ENCODE results near the gene NINJ1.

NINJ1 gene

GRCh38 chr9:93099551-93100275 is 34.3 kb downstream of the NINJ1 start:
- DNase-seq, result no peak

GRCh38 chr9:93098236-93098946 is 35.7 kb downstream of the NINJ1 start:
- no peak for DNase-seq

- no peak for DNase-seq
Observed at GRCh38 chr9:93097511-93098201, 36.4 kb downstream of the NINJ1 start.

GRCh38 chr9:93096811-93097382 is 37.2 kb downstream of the NINJ1 start:
- DNase-seq, result no peak

GRCh38 chr9:93096131-93096802 is 37.8 kb downstream of the NINJ1 start, which contains the start of gene CARD19:
CARD19 (plus strand) TSS chr9:93096217; CDS start chr9:93096346, 129 bp downstream.
- peak; percentile 62 for DNase-seq

GRCh38 chr9:93095205-93096130 is 38.6 kb downstream of the NINJ1 start:
- DNase-seq, result peak; percentile 99

- DNase-seq, result peak; percentile 71
Observed at GRCh38 chr9:93094658-93095204, 39.3 kb downstream of the NINJ1 start.

GRCh38 chr9:93093877-93094657 is 40.0 kb downstream of the NINJ1 start:
- DNase-seq, result no peak

GRCh38 chr9:93093127-93093876 is 40.7 kb downstream of the NINJ1 start:
- peak; percentile 63 for DNase-seq

- no peak for DNase-seq
Observed at GRCh38 chr9:93092251-93092991, 41.6 kb downstream of the NINJ1 start.

GRCh38 chr9:93091453-93092081 is 42.5 kb downstream of the NINJ1 start:
- DNase-seq, result peak; percentile 41

GRCh38 chr9:93091056-93091452 is 43.0 kb downstream of the NINJ1 start:
- no peak for DNase-seq

- no peak for DNase-seq
Observed at GRCh38 chr9:93090091-93090655, 43.9 kb downstream of the NINJ1 start.

- DNase-seq, result no peak
Observed at GRCh38 chr9:93089481-93089991, 44.5 kb downstream of the NINJ1 start.

- DNase-seq, result no peak
Observed at GRCh38 chr9:93089024-93089423, 45.0 kb downstream of the NINJ1 start.

- DNase-seq, result no peak
Observed at GRCh38 chr9:93088656-93089015, 45.4 kb downstream of the NINJ1 start.

- DNase-seq, result no peak
Observed at GRCh38 chr9:93087971-93088655, 45.9 kb downstream of the NINJ1 start.
